Epithelial cell of proximal tubule (primary cell): ENCODE measurements around the gene IQCF5. TPM values are rescaled to one million over a fixed set of nuclear protein-coding genes. Genes with fewer than 3 reads are reported as not detected.
"Not testable (repeated sequence)": the region's sequence is repeated elsewhere in the genome, so short reads cannot be mapped to it uniquely, and the experiment has no call there.

ENCODE experiments used
- DNase-seq: peaks from one replicate; pipeline ENCODE4 v3.0.0-alpha.2; 2011; ENCODE audit warnings: low read depth
- H3K4me3 ChIP-seq: 2 replicates; pipeline ENCODE4 v1.5.1; 2011; ENCODE audit warnings: low read depth, mild to moderate bottlenecking, low read length
- total RNA-seq: library from RNA; depleted of rRNA; stranded (reverse); fragments of >200 nt; gene quantifications from 2 replicates; pipeline ENCODE4 v1.2.3, GENCODE V29; 2015
- TF ChIP-seq, protein P1 (sequence below): conservative IDR thresholded peaks from 2 replicates; pipeline ENCODE4 v1.5.1; 2012; ENCODE audit warnings: low read depth, mild to moderate bottlenecking, low read length

The IQCF5 gene
- not detected in 2 replicates for total RNA-seq

DNA sequence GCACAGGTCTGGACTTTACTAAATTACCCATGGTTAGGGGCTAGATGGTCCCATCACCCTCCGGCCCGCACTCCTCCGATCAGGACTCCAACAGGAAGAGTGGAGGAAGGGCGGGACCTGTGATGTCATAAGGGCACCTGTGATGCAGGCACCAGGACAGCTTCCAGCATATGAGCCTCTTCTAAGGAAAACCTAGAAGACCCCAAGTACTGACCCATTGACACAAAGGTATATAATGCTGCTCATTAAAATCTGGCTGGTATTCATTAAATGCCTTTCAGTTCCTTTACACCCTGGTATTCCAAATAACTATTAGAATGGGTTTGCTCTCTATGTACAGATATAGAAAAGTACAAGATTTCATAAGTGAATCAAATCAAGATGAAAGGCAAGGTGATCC is at the start of gene IQCF5:
Gene IQCF5 (minus strand): TSS at position 101 of the 400 bp plus-strand sequence. CDS start 70 bp downstream, at position 31.
- H3K4me3 ChIP-seq, result no peak within 1 kb of the TSS
- DNase-seq, result no peak
- TF ChIP-seq, protein P1, sequence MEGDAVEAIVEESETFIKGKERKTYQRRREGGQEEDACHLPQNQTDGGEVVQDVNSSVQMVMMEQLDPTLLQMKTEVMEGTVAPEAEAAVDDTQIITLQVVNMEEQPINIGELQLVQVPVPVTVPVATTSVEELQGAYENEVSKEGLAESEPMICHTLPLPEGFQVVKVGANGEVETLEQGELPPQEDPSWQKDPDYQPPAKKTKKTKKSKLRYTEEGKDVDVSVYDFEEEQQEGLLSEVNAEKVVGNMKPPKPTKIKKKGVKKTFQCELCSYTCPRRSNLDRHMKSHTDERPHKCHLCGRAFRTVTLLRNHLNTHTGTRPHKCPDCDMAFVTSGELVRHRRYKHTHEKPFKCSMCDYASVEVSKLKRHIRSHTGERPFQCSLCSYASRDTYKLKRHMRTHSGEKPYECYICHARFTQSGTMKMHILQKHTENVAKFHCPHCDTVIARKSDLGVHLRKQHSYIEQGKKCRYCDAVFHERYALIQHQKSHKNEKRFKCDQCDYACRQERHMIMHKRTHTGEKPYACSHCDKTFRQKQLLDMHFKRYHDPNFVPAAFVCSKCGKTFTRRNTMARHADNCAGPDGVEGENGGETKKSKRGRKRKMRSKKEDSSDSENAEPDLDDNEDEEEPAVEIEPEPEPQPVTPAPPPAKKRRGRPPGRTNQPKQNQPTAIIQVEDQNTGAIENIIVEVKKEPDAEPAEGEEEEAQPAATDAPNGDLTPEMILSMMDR, result no peak

DNA sequence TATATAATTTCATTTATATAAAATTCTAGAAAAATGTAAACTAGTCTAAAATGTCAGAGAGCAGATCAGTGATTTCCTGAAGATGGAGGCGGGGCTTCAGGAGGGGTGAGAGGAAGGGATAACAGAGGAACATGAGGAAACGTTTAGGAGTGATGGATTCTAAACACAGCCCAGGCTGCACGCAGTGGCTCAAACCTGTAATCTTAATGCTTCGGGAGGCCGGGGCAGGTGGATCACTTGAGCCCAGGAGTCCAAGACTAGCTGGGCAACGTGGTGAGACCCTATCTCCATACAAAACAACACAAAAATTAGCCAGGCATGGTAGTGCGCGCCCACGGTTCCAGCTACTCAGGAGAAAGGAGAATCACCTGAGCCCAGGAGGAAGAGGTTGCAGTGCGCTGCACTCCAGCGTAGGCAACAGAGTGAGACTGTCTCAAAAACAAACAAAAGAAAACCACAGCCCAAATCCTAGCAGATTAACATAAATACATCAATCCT is 45.7 kb upstream of the IQCF5 start:
- no peak for DNase-seq
- no peak overlapping the region for H3K4me3 ChIP-seq
- TF ChIP-seq, protein P1, result no peak

DNA sequence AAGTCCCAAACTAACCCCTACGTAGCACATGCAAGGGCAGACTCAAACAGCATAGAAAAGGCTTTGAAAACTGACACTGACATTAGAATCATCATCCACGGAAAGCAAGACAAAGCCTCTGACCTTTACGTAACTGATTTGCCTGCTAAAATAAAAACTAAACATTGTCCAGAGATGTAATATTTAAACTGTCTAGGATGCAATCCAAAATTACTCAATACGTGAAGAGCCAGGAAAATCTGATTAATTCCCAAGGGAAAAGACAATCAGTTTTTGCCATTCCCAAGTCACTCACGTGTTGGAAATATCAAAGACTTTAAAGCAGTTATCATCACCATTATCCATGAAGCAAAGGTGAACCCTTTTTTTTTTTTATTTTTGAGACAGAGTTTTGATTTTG is 41.0 kb upstream of the IQCF5 start:
- no peak overlapping the region for H3K4me3 ChIP-seq
- TF ChIP-seq, protein P1, result no peak
- no peak for DNase-seq

DNA sequence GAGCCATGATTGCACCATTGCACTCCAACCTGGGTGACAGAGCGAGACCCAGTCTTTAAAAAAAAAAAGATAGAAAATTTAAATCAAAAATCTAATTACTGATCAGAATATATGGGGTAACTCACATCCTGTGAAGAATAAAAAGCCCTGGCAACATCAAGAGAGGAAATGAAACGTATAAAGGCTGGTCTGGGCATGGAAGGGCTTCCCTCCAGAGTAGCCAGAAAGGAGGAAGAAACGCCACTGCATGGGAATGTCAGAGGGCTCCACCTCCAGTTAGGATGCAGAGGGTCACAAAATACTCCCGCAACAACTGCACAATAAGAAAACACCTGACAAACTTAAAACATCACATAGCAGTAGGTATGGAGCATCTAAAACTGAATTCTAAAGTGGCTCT is 32.6 kb upstream of the IQCF5 start:
- DNase-seq, result no peak
- no peak overlapping the region for H3K4me3 ChIP-seq
- TF ChIP-seq, protein P1, result no peak

DNA sequence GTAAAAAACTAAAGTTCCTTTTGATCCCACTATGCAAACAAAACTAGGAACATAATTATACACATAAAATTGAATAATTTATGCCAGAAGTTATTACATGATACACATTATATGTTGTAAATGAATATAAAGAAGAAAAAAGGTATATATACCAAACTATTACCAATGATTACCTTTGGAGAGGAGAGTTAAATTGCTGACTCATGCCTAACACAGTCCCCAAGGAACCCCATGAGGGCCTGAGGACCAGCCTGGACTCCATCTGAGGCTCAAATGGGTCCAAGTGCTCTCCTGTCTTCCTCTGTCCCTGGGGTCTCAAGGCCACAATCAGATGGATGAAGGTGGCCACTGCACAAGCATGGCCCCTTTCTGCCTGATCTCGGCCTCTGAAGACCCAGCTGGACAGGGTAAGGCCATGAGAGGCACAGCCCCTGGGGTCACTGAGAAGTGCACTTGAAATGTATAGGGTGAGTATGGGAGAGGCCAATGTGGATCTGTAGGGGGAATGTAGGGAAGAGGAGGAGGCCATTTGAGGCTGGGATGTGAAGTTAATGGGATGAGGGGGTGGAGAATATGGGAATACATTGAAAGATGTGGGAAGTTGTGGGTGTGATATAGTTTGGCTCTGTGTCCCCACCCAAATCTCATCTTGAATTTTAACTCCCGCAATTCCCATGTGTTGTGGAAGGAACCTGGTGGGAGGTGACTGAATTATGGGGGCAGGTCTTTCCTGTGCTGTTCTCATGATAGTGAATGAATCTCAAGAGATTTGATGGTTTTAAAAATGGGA is 28.8 kb upstream of the IQCF5 start:
- DNase-seq, result no peak
- TF ChIP-seq, protein P1, result no peak
- H3K4me3 ChIP-seq, result no peak overlapping the region

DNA sequence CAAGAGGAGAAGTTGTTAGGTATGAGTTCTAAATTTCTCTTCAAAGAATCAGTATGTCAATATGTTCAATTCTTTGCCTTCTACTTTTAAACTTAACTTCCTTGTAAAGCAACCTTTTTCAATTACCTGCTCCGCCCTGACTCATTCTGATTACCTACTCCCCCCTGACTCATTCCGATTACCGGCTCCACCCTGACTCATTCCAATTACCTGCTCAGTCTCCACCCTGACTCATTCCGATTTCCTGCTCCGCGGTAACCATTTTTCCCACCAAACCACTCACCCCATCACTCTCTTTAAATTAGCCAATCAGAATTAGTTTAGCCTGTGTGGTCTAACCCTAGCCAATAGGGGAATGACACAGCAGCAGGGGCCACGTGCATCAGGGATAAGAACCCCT is 27.0 kb upstream of the IQCF5 start:
- not testable (repeated sequence) for H3K4me3 ChIP-seq, DNase-seq

DNA sequence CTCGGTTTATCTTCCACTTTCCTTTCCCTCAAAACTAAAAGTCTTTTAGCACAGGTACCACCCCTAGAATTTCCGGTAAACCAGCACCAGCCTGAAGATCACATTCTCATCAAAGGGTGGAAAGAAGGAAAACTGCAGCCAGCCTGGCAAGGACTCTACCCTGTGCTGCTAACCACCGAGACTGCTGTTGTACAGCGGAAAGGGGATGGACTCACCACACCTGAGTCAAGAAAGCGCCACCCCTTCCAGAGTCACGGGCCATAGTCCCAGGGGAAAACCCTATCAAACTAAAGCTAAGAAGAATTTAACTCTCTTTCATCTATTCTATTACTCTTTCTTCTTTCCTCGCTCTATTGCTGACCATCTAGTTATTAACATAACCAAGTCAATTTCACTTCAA is 24.6 kb upstream of the IQCF5 start:
- not testable (repeated sequence) for DNase-seq, H3K4me3 ChIP-seq

DNA sequence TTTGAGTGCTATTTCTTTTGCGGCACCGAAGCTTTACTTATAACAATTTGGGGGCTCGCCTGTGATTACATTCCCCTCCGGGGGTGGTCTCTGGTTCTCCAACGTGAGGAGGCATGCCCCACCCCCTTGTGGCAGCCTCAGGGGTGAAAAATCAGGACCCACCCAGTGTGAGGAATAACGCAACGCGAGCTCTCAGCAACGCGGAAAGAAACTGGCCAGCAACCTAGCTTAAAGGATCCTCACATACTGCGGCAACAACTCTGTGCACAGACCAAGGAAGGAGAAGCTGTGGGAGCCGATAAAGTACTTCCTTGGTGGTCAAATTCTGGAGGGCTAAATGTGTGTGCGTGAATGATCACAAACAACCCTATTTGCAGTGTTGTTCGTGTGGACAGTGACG is 22.0 kb upstream of the IQCF5 start:
- DNase-seq, result no peak
- no peak overlapping the region for H3K4me3 ChIP-seq
- TF ChIP-seq, protein P1, result no peak
